AG04450 (cell line): ENCODE data around the gene TRIM44. TPM values are rescaled to one million over a fixed set of nuclear protein-coding genes. Genes with fewer than 3 reads are reported as not detected.

Source experiments
- CTCF ChIA-PET: fragments of 300-600, 350-600 bp; formaldehyde crosslinking; extraction: SDS; loops from one replicate; lab custom pipeline; 2022; ENCODE audit warnings: antibody characterized with exemption, inconsistent platforms; lab: Charles Lee
- POLR2A ChIA-PET: fragments of 350-600 bp; formaldehyde crosslinking; extraction: SDS; loops from one replicate; lab custom pipeline; 2021; ENCODE audit warnings: antibody characterized with exemption, inconsistent platforms; lab: Yijun Ruan, JAX
- DNase-seq: peaks from one replicate; pipeline ENCODE4 v3.0.0-alpha.2; 2011; ENCODE audit warnings: low read depth, low spot score
- H3K27ac ChIP-seq: one replicate; pipeline ENCODE4 v1.5.1; 2012; ENCODE audit warnings: low read depth, low read length, control low read depth
- H3K27me3 ChIP-seq: one replicate; pipeline ENCODE4 v1.6.0; 2012; ENCODE audit warnings: low read length; ENCODE audit not compliant: control insufficient read depth, insufficient read depth
- H3K4me3 ChIP-seq: 2 replicates; pipeline ENCODE4 v1.5.1; 2011; ENCODE audit warnings: mild to moderate bottlenecking, low read depth, low read length, control low read depth
- H3K9me3 ChIP-seq: 2 replicates; pipeline ENCODE4 v1.5.1; 2012; ENCODE audit warnings: low read length; ENCODE audit not compliant: control insufficient read depth, insufficient read depth
- CTCF ChIP-seq: IDR thresholded peaks from 2 replicates; pipeline ENCODE4 v1.5.1; 2011; ENCODE audit warnings: low read depth, low read length, control low read depth, inconsistent platforms
- polyA plus RNA-seq: library from polyadenylated mRNA; depleted of rRNA; stranded (reverse); fragments of >200 nt; gene quantifications from 2 replicates; pipeline ENCODE4 v1.2.3, GENCODE V29; 2011

TRIM44 gene
- polyA plus RNA-seq, 1 experiment: 70.7 TPM

- Histone ChIP-seq H3K27ac (no peak overlapping the region), H3K4me3 (peak overlapping the region; percentile 78), H3K27me3 (no peaks in the 10 kb centered on the region), H3K9me3 (no peaks in the 10 kb centered on the region)
- no peak for TF ChIP-seq CTCF
- ChIA-PET CTCF (interaction anchor here (0.7 to 1.9 kb wide), 4 partner anchors 201 to 422 kb away, joined by 3 to 15 read pairs (median 8); no protein-coding TSS in a partner anchor), POLR2A (no interaction called here)
- DNase-seq: no peak
Measured at GRCh38 chr11:35620795-35621194, 41.8 kb upstream of the TRIM44 start.

- POLR2A ChIA-PET: interaction anchor here (0.7 kb wide), 1 partner anchor 8 kb away, joined by 3 read pairs; no protein-coding TSS in a partner anchor
- no peaks in the 10 kb centered on the region for H3K27me3 ChIP-seq
- no peaks in the 10 kb centered on the region for H3K9me3 ChIP-seq
- no peak for TF ChIP-seq CTCF
- no peak for DNase-seq
- no peak overlapping the region for H3K4me3 ChIP-seq
- H3K27ac ChIP-seq: no peak overlapping the region
- CTCF ChIA-PET: interaction anchor here (1.2 kb wide), 1 partner anchor 200 kb away, joined by 12 read pairs; no protein-coding TSS in a partner anchor
Measured at GRCh38 chr11:35621620-35622019, 41.0 kb upstream of the TRIM44 start.

- no peaks in the 10 kb centered on the region; the same call in 1 of the 2 replicates for H3K9me3 ChIP-seq
- no peak overlapping the region for H3K4me3 ChIP-seq
- POLR2A ChIA-PET: no interaction called here
- DNase-seq: peak; percentile 50
- no peak for TF ChIP-seq CTCF
- no peak overlapping the region for H3K27ac ChIP-seq
- CTCF ChIA-PET: interaction anchor here (1.2 kb wide), 1 partner anchor 200 kb away, joined by 12 read pairs; no protein-coding TSS in a partner anchor
- no peaks in the 10 kb centered on the region for H3K27me3 ChIP-seq
Measured at GRCh38 chr11:35622070-35622469, 40.5 kb upstream of the TRIM44 start.

- Histone ChIP-seq H3K4me3 (no peak overlapping the region), H3K9me3 (no peaks in the 10 kb centered on the region; the same call in 1 of the 2 replicates), H3K27ac (peak overlapping the region; percentile 31), H3K27me3 (no peaks in the 10 kb centered on the region)
- ChIA-PET POLR2A (no interaction called here), CTCF (interaction anchor here (0.8 kb wide), 1 partner anchor 635 kb away, joined by 3 read pairs; no protein-coding TSS in a partner anchor)
- TF ChIP-seq CTCF: no peak
- peak; percentile 59 for DNase-seq
Measured at GRCh38 chr11:35623621-35624168, 38.9 kb upstream of the TRIM44 start.

GRCh38 chr11:35624316-35624715, 38.3 kb upstream of the TRIM44 start:
- H3K4me3 ChIP-seq: no peak overlapping the region
- ChIA-PET CTCF (no interaction called here), POLR2A (no interaction called here)
- H3K27me3 ChIP-seq: no peaks in the 10 kb centered on the region
- no peaks in the 10 kb centered on the region; the same call in 1 of the 2 replicates for H3K9me3 ChIP-seq
- no peak overlapping the region for H3K27ac ChIP-seq
- no peak for TF ChIP-seq CTCF
- DNase-seq: no peak
